ENCODE measurements around the gene SEC61A1.

The SEC61A1 gene

DNA sequence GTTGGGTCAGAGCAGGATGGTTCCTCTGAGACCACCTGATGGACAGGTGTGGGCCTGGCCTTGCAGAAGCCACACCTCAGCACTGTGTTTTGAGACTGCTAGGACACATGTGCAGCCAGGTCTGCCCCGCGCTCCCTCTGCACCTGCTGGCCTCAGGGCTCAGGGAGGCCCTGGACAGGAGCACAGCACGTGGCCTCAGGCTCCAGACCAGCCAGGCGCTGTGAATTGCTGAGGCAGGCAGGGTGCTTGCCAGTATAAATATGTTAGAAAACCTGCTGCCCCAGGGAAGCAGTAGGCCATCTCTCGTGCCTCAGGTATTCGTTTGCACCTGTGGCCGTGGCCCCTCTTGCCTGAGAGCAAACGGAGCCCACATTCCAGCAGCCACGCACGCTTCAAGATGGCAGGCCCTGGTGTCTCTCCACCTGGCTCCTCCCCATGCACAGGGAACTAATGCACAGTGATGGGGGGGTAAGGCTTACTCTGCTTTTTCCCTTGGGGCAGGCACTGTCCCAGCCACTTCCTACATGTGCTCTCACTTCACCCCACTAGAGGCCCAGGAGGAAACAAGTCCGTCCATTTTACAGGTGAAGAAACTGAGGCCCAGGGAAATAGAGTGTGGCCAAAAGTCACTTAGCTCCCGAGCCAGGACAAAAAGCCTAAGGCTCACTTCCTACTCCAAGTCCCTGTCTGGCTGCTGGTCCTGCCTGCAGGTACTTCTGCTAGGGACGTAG lies 20.4 kb downstream of the SEC61A1 start:
- H2AFZ ChIP-seq, result no peak overlapping the region
- H3K36me3 ChIP-seq (ENCODE audit: control insufficient read depth, insufficient read depth, low read length), result no peaks in the 10 kb centered on the region
- no peaks in the 10 kb centered on the region for H3K79me2 ChIP-seq
- no peak overlapping the region for H3K9ac ChIP-seq
- no peak overlapping the region for H3K4me2 ChIP-seq (ENCODE audit: low read length)
- peak overlapping the region; percentile 2 for H3K27ac ChIP-seq
- H3K4me1 ChIP-seq, result peaks cover 16% of the 10 kb centered on the region
- no peaks in the 10 kb centered on the region for H3K27me3 ChIP-seq (ENCODE audit: control insufficient read depth, insufficient read depth, low read length)
- no peaks in the 10 kb centered on the region for H3K9me3 ChIP-seq (ENCODE audit: control insufficient read depth, low read length)
- H3K4me3 ChIP-seq (ENCODE audit: low read depth, low read length), result no peak overlapping the region
- TF ChIP-seq, protein P1, sequence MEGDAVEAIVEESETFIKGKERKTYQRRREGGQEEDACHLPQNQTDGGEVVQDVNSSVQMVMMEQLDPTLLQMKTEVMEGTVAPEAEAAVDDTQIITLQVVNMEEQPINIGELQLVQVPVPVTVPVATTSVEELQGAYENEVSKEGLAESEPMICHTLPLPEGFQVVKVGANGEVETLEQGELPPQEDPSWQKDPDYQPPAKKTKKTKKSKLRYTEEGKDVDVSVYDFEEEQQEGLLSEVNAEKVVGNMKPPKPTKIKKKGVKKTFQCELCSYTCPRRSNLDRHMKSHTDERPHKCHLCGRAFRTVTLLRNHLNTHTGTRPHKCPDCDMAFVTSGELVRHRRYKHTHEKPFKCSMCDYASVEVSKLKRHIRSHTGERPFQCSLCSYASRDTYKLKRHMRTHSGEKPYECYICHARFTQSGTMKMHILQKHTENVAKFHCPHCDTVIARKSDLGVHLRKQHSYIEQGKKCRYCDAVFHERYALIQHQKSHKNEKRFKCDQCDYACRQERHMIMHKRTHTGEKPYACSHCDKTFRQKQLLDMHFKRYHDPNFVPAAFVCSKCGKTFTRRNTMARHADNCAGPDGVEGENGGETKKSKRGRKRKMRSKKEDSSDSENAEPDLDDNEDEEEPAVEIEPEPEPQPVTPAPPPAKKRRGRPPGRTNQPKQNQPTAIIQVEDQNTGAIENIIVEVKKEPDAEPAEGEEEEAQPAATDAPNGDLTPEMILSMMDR (IDR thresholded peaks at IDR 0.05), result no peak

DNA sequence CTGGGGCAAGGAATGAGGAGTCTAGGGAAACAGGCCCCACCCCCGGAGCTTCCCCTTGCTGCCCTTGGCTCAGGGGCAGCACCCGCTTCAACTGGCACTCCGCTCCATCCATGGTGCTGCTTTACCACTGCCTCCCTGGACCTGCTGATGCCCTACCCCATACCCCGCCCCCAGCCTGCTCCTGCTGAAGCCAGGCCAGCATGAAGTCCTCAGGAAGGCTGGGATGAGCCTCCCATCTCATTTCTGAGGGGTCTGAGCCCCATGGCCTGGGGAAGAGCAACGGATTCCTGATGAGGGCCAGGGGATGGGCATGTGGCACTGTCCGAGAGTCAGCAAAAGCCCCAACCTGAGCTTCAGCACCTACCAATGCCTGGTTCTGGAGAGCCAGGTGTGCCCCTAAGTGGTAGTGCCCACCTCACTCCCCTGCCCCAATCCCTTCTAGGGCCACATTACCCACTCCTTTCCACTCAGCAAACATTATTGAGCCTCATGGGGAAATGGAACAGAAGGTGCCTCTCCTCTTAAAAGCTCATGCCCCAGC lies 21.0 kb downstream of the SEC61A1 start:
- Histone ChIP-seq H3K4me3 (ENCODE audit: low read depth, low read length) (no peak overlapping the region), H3K79me2 (no peaks in the 10 kb centered on the region), H3K27ac (peak overlapping the region; percentile 16), H3K9me3 (ENCODE audit: control insufficient read depth, low read length) (no peaks in the 10 kb centered on the region), H3K4me1 (peaks cover 16% of the 10 kb centered on the region), H3K4me2 (ENCODE audit: low read length) (no peak overlapping the region), H3K36me3 (ENCODE audit: control insufficient read depth, insufficient read depth, low read length) (no peaks in the 10 kb centered on the region), H3K9ac (no peak overlapping the region), H3K27me3 (ENCODE audit: control insufficient read depth, insufficient read depth, low read length) (no peaks in the 10 kb centered on the region), H2AFZ (no peak overlapping the region)
- TF ChIP-seq, protein P1 (IDR thresholded peaks at IDR 0.05), result no peak

DNA sequence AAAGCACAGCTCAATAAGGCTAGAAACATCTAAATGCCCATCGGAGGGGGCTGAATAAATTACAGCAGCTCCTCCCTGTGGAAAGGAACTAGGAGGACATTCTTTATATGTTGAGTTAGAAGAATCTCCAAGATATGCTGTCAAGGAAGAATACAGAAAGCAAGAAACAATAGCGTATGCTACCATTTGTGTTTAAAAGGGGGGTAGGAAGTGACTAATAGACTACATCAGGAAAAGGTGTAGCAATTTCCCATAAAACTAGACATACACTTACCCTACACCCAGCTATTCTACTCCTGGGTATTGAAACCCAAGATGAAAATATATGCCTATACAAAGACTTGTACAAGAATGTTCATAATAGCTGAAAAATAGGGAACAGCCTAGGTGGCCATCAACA lies 21.6 kb downstream of the SEC61A1 start:
- H3K4me2 ChIP-seq (ENCODE audit: low read length), result no peak overlapping the region
- H3K9me3 ChIP-seq (ENCODE audit: control insufficient read depth, low read length), result no peaks in the 10 kb centered on the region
- H3K4me1 ChIP-seq, result peaks cover 16% of the 10 kb centered on the region
- no peaks in the 10 kb centered on the region for H3K79me2 ChIP-seq
- TF ChIP-seq, protein P1 (IDR thresholded peaks at IDR 0.05), result no peak
- no peak overlapping the region for H3K9ac ChIP-seq
- peak overlapping the region; percentile 16 for H3K27ac ChIP-seq
- H3K4me3 ChIP-seq (ENCODE audit: low read depth, low read length), result no peak overlapping the region
- no peaks in the 10 kb centered on the region for H3K36me3 ChIP-seq (ENCODE audit: control insufficient read depth, insufficient read depth, low read length)
- no peak overlapping the region for H2AFZ ChIP-seq
- H3K27me3 ChIP-seq (ENCODE audit: control insufficient read depth, insufficient read depth, low read length), result no peaks in the 10 kb centered on the region

DNA sequence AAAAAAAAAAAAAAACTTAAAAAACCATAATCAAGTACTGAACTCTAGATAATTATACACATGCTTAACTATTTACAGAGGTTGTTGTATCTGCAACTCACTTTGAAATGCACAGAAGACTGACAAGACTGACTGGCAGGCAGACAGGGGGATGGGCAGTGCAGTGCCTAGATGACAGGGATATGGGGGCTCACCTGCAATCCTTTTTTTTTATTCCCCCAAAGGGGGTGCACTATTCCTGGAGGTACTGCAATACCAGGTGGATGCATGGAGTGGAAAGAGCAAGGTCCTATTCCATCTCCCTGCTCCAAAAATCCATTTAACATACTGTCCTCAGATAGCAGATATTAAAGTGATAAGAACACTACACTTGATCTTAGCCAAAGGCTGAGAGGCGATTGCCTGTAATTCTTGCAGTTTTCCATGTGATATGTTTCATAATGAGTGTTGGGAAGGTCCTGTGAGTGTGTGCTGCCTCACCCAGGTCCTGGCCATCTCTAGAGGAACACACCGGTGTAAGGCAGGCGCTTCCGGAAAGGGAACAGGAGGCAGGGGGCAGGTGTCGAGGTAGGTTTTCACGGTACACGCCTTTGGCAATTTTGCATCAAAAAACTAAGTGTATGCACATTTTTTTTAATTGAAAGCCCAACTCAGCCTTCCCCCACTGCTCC lies 22.7 kb downstream of the SEC61A1 start:
- no peaks in the 10 kb centered on the region for H3K27me3 ChIP-seq (ENCODE audit: control insufficient read depth, insufficient read depth, low read length)
- H3K4me3 ChIP-seq (ENCODE audit: low read depth, low read length), result peak overlapping the region; percentile 32
- H2AFZ ChIP-seq, result peak overlapping the region; percentile 82
- peak overlapping the region; percentile 61 for H3K4me2 ChIP-seq (ENCODE audit: low read length)
- no peak overlapping the region for H3K9ac ChIP-seq
- TF ChIP-seq, protein P1 (IDR thresholded peaks at IDR 0.05), result no peak
- H3K79me2 ChIP-seq, result no peaks in the 10 kb centered on the region
- H3K9me3 ChIP-seq (ENCODE audit: control insufficient read depth, low read length), result no peaks in the 10 kb centered on the region
- no peaks in the 10 kb centered on the region for H3K36me3 ChIP-seq (ENCODE audit: control insufficient read depth, insufficient read depth, low read length)
- H3K4me1 ChIP-seq, result peaks cover 16% of the 10 kb centered on the region
- H3K27ac ChIP-seq, result peak overlapping the region; percentile 13

Data from parathyroid adenoma (tissue), 2 donors.